GM19043 (cell line): Measurements from ENCODE around the gene SSU72.
"Not testable (repeated sequence)": the region's sequence is repeated elsewhere in the genome, so short reads cannot be mapped to it uniquely, and the experiment has no call there.

ENCODE experiments used
- ATAC-seq: cut with Tn5 transposase; IDR thresholded peaks from one replicate; pipeline ENCODE4 v1.9.1; 2021; ENCODE audit warnings: low read depth; ENCODE audit not compliant: unreplicated experiment

The SSU72 gene

DNA sequence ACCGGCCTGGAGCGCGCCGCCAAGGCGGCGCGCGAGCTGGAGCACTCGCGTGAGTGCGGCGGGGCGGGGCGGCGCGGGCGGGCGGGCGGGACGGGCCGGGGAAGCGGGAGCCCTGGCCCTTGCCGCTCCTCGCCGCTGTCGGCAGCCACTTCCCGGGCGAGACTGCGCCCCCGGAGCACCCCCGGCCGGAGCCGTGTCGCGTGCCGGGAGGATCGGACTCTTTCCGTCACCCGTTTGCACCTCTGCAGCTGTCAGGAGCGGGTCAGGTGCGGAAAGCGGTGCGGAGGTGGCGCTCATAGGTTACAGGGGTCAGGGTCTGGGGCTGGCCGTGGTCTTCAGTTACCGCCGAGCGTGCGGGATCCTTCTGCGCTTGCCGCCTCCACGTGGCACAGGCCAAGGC, 62.2 kb downstream of the SSU72 start:
- ATAC-seq = not testable (repeated sequence)

DNA sequence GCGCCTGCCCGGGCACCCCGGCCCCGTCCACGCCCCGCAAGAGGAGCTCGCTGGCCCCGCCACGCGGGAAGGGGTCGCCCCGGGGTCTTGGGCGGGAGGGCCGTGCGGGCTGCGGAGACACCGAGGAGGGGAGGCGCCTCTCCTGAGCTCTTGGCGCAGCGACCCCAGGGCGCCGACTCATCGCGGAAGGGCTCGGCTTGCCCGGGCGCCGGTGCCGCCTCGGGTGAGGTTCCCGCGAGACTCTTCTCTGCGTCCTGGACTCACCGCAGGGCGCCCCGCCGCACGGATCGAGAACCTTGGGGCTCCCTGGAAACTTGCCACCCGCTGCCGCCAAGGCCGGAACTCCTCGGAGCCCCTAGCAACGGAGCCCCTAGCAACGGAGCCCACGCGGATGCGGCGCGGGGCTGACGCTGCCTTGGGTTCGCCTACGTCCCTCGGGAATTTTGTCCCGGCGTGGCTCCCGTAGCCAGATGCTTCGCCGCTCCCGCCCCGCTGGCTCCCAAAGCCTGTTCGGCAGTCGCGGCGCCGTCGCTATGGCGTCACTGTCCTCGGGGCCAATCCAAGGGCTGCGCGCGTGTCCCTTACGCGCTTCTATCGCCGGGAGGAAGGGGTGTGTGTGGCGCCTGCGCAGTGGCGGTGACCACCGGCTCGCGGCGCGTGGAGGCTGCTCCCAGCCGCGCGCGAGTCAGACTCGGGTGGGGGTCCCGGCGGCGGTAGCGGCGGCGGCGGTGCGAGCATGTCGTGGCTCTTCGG, 63.0 kb downstream of the SSU72 start, which contains the start of gene ATAD3A:
Gene ATAD3A, plus strand, starts transcription at position 630 of the 753 bp plus-strand sequence. Its CDS starts 107 bp downstream, at position 737.
- ATAC-seq = peak; percentile 81

DNA sequence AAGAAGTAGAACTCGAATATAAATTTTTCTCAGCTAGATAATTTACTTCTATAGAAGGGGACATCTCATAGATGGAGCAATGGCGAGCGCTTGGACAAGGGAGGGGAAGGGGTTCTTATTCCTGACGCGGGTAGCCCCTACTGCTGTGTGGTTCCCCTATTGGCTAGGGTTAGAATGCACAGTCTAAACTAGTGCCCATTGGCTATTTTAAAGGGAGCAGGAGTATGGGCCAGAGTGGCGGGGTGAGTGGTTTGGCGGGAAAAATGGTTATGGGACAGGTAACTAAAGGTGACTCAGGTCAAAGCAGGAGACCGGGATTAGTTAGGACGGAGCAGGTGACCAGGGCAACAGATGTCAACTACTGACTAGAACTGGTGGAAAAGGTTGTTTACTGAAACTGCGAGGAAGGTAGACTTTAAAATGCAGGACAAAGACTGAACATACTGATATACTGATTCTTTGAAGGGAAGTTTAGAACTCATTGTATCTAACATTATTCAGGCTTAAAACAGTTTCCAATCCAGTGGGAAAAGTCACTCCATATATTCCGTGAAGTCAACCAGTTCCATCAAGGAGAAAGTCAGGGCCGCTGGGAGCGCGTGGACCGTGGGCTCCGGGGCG, 63.6 kb downstream of the SSU72 start:
- ATAC-seq = no peak

DNA sequence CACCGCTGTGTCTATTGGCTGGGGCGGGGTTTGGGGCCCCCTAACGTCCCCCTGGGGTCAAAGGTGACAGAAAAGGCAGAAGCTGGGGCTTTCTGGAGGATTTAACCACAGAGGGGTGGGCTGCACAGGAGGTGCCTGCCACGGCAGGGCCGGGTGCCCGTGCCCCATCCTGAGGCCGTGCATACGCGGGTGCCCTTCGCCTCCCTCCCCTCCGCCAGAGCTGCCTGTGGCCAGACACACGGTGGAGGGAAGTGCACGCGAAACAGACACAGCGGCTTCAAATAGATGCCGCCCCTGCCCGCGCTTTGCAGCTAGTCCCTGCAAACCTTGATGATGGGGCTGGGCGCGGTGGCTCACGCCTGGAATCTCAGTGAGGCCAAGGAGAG, 65.2 kb downstream of the SSU72 start:
- ATAC-seq = not testable (repeated sequence)

DNA sequence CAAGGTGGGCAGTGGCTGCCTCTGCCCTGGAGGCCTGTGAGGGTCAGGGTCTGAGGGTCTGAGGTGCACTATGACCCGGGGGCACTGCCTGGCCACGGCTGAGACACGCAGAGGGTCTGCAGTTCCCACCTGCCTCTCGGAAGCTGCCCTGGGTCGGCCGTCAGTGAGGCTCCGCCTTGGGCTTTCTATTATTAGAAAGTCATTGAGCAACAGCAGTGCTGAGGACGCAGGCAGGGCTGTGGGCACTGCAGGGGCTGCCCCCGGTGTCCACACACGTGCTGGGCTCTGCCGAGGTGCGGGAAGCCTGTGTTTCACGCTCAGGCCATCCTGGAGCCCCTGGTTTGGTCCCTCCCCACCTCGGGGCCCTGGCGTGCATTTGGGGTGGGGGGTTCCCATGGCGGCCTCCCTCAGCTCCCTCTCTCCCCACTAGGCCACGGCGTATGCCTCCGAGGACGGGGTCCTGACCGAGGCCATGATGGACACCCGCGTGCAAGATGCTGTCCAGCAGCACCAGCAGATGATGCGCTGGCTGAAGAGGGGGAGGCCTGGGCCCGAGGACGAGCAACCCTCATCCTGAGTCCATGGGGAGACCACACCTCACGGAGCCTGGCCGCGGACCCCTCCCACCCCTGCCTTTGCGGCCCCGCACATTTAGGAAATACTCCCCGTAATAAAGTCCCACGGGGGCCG, 65.7 kb downstream of the SSU72 start:
- ATAC-seq = not testable (repeated sequence)

DNA sequence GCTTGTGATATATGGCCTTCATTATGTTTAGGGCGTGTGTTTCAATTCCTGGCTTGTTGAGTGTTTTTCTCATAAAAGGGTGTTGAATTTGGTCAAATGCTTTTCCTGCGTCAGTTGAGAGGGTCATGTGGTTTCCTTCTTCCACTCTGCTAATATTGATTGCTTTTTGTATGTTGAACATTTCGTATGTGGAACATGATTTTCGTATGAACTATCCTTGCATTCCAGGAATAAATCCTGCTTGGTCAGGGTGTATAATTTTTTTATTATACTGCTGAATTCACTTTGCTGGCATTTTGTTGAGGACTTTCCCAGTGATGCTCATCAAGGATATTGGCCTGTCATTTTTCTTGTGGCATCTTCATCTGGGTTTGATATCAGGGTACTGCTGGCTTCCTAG, 67.4 kb downstream of the SSU72 start:
- ATAC-seq = no peak

DNA sequence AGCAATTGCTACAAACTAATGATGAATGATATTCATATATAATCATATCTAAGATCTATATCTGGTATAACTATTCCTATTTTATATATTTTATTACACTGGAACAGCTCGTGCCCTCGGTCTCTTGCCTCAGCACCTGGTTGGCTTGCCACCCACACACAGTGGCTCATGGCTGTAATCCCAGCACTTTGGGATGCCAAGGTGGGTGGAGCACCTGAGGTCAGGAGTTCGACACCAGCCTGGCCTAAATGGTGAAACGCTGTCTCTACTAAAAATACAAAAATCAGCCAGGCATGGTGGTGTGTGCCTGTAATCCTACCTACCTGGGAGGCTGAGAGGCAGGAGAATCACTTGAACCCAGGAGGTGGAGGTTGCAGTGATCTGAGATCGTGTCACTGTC, 68.9 kb downstream of the SSU72 start:
- not testable (repeated sequence) for ATAC-seq

DNA sequence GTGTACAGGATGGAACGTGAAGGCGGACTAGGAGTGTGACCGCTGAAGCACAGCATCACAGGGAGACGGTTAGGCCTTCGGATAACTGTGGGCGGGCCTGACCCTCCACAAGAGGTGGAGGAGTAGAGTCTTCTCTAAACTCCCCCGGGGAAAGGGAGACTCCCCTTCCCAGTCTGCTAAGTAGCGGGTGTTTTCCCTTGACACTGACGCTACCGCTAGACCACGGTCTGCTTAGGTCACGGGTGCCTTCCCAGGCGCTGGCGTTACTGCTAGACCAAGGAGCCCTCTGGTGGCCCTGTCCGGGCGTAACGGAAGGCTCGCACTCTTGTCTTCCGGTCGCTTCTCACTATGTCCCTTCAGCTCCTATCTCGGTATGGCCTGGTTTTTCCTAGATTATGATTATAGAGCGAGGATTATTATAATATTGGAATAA, 69.3 kb downstream of the SSU72 start:
- not testable (repeated sequence) for ATAC-seq

DNA sequence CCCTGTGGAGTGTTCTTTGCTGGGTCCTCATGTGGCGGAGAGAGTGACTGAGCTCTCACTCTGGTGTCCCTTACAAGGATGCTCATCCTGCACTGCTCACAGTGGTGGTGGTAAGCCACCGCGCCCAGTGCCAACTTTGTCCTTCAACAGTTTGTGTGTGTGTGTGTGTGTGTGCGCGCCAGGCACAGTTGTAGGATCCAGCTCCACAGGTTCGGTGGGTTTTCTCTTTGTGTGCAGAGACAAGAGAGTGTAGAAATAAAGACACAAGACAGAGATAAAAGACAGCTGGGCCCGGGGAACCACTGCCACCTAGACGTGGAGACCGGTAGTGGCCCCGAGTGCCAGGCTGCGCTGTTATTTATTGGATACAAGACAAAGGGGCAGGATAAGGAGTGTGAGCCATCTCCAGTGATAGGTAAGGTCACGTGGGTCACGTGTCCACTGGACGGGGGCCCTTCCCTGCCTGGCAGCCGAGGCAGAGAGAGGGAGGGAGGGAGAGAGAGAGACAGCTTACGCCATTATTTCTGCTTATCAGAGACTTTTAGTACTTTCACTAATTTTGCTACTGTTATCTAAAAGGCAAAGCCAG, 69.8 kb downstream of the SSU72 start:
- ATAC-seq = not testable (repeated sequence)

DNA sequence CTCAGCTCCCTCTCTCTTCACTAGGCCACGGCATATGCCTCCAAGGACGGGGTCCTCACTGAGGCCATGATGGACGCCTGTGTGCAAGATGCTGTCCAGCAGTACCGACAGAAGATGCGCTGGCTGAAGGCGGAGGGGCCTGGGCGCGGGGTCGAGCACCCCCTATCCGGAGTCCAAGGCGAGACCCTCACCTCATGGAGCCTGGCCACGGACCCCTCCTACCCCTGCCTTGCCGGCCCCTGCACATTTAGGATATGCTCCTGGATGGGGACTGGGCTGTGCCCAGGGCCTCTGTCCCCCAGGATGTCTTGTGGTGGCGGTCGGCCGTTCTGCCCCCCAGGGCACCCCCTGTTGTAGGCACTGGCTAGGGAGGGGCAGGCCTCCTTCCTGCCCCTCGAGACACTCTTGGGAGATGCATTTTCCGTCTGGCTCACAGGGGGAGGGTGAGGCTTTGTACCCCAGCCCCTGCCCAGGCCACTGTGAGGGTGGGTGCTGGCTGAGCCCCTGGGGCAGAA, 79.1 kb downstream of the SSU72 start:
- not testable (repeated sequence) for ATAC-seq

DNA sequence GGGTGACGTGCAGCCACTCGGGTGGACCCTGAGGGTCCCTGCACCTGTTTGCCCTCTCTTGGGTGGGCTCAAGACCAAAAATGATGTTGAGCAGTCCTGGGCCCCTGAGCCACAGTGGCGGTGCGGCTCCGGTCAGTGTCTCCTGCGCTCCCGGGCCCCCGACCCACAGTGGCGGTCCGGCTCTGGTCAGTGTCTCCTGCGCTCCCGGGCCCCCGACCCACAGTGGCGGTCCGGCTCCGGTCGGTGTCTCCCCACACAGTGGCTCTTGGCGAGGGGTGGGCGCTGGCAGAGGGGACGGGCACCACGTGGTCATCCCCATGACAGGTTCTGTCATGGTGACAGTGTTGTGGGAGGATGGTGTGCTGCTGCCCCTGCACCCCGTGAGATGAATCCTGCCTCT, 80.4 kb downstream of the SSU72 start:
- ATAC-seq = not testable (repeated sequence)
